Stimulated activated CD8-positive, alpha-beta memory T cell treated with anti-CD3 and anti-CD28 coated beads, Interleukin-4, amount 100 ng/mL, for 4 hours (primary cell): ENCODE measurements around the gene DDX24.

Source experiments
- DNase-seq, 2 donors: peaks; one replicate each; pipeline ENCODE4 v3.0.0-alpha.2; 2020; ENCODE audit warnings: low read depth in 2 of 2, low spot score in 1 of 2

DDX24 gene

GRCh38 chr14:94036313-94037167 is 44.5 kb downstream of the DDX24 start:
- peak; percentile 31 to 64 for DNase-seq

- DNase-seq, result no peak
Measured at GRCh38 chr14:94034886-94035285, 46.1 kb downstream of the DDX24 start.

GRCh38 chr14:94031883-94032279 is 49.1 kb downstream of the DDX24 start:
- no peak for DNase-seq

GRCh38 chr14:94031161-94031882 is 49.7 kb downstream of the DDX24 start:
- DNase-seq, result no peak

- DNase-seq, result no peak
Measured at GRCh38 chr14:94030571-94030970, 50.4 kb downstream of the DDX24 start.

- no peak for DNase-seq
Measured at GRCh38 chr14:94029671-94030203, 51.3 kb downstream of the DDX24 start.

- no peak for DNase-seq
Measured at GRCh38 chr14:94029265-94029664, 51.7 kb downstream of the DDX24 start.

GRCh38 chr14:94028450-94028826 is 52.6 kb downstream of the DDX24 start:
- DNase-seq, result no peak

- no peak for DNase-seq
Measured at GRCh38 chr14:94027566-94028449, 53.2 kb downstream of the DDX24 start.

- DNase-seq, result no peak
Measured at GRCh38 chr14:94026889-94027469, 54.0 kb downstream of the DDX24 start.

- DNase-seq, result peak; percentile 85 to 91
Measured at GRCh38 chr14:94026173-94026888, 54.7 kb downstream of the DDX24 start, which contains the start of gene OTUB2. Gene OTUB2, plus strand, starts transcription at chr14:94026340. Its CDS starts 198 bp downstream, at chr14:94026538.

- DNase-seq, result no peak
Measured at GRCh38 chr14:94025720-94026119, 55.3 kb downstream of the DDX24 start.

GRCh38 chr14:94024549-94024948 is 56.5 kb downstream of the DDX24 start:
- DNase-seq, result no peak

GRCh38 chr14:94022532-94023411 is 58.2 kb downstream of the DDX24 start:
- no peak for DNase-seq

- DNase-seq, result no peak
Measured at GRCh38 chr14:94021416-94022157, 59.4 kb downstream of the DDX24 start.

GRCh38 chr14:94021001-94021400 is 60.0 kb downstream of the DDX24 start:
- no peak for DNase-seq

GRCh38 chr14:94020267-94020666 is 60.7 kb downstream of the DDX24 start:
- DNase-seq, result no peak

GRCh38 chr14:94019329-94019728 is 61.7 kb downstream of the DDX24 start:
- DNase-seq, result no peak
